Measurements from ENCODE around the gene PITPNC1.
"Not testable (repeated sequence)": the region's sequence is repeated elsewhere in the genome, so short reads cannot be mapped to it uniquely, and the experiment has no call there.

Gene PITPNC1

GRCh38 chr17:67376737-67377487 lies at the start of gene PITPNC1:
Gene PITPNC1 (plus strand): TSS chr17:67377281.
- peak; percentile 46 to 78 for DNase-seq (ENCODE audit: low read depth in 2 of 2, low spot score in 1 of 2)

GRCh38 chr17:67328026-67328425 lies 49.1 kb upstream of the PITPNC1 start:
- no peak for DNase-seq (ENCODE audit: low read depth in 2 of 2, low spot score in 1 of 2)

- DNase-seq (ENCODE audit: low read depth in 2 of 2, low spot score in 1 of 2), result not testable (repeated sequence)
Observed at GRCh38 chr17:67331381-67332161, 45.5 kb upstream of the PITPNC1 start.

GRCh38 chr17:67332162-67332508 lies 44.9 kb upstream of the PITPNC1 start:
- not testable (repeated sequence) for DNase-seq (ENCODE audit: low read depth in 2 of 2, low spot score in 1 of 2)

- no peak for DNase-seq (ENCODE audit: low read depth in 2 of 2, low spot score in 1 of 2)
Observed at GRCh38 chr17:67335245-67335835, 41.7 kb upstream of the PITPNC1 start.

- DNase-seq (ENCODE audit: low read depth in 2 of 2, low spot score in 1 of 2), result no peak
Observed at GRCh38 chr17:67336859-67337258, 40.2 kb upstream of the PITPNC1 start.

GRCh38 chr17:67338353-67338752 lies 38.7 kb upstream of the PITPNC1 start:
- DNase-seq (ENCODE audit: low read depth in 2 of 2, low spot score in 1 of 2), result not testable (repeated sequence)

GRCh38 chr17:67343237-67343636 lies 33.8 kb upstream of the PITPNC1 start:
- DNase-seq (ENCODE audit: low read depth in 2 of 2, low spot score in 1 of 2), result no peak

- DNase-seq (ENCODE audit: low read depth in 2 of 2, low spot score in 1 of 2), result no peak
Observed at GRCh38 chr17:67347826-67348225, 29.3 kb upstream of the PITPNC1 start.

GRCh38 chr17:67349420-67349819 lies 27.7 kb upstream of the PITPNC1 start:
- no peak for DNase-seq (ENCODE audit: low read depth in 2 of 2, low spot score in 1 of 2)

GRCh38 chr17:67353161-67353560 lies 23.9 kb upstream of the PITPNC1 start:
- DNase-seq (ENCODE audit: low read depth in 2 of 2, low spot score in 1 of 2), result no peak

- DNase-seq (ENCODE audit: low read depth in 2 of 2, low spot score in 1 of 2), result no peak
Observed at GRCh38 chr17:67353929-67354574, 23.0 kb upstream of the PITPNC1 start.

- DNase-seq (ENCODE audit: low read depth in 2 of 2, low spot score in 1 of 2), result no peak
Observed at GRCh38 chr17:67358612-67359011, 18.5 kb upstream of the PITPNC1 start.

- no peak for DNase-seq (ENCODE audit: low read depth in 2 of 2, low spot score in 1 of 2)
Observed at GRCh38 chr17:67359960-67360791, 16.9 kb upstream of the PITPNC1 start.

- DNase-seq (ENCODE audit: low read depth in 2 of 2, low spot score in 1 of 2), result no peak
Observed at GRCh38 chr17:67360880-67361279, 16.2 kb upstream of the PITPNC1 start.

GRCh38 chr17:67362173-67362572 lies 14.9 kb upstream of the PITPNC1 start:
- DNase-seq (ENCODE audit: low read depth in 2 of 2, low spot score in 1 of 2), result no peak

GRCh38 chr17:67364847-67365737 lies 12.0 kb upstream of the PITPNC1 start:
- no peak for DNase-seq (ENCODE audit: low read depth in 2 of 2, low spot score in 1 of 2)

- no peak for DNase-seq (ENCODE audit: low read depth in 2 of 2, low spot score in 1 of 2)
Observed at GRCh38 chr17:67365738-67366192, 11.3 kb upstream of the PITPNC1 start.

All from stimulated activated CD8-positive, alpha-beta memory T cell treated with anti-CD3 and anti-CD28 coated beads, Interleukin-4, amount 100 ng/mL, for 4 hours (primary cell).